Measurements from ENCODE around the gene UXT.

UXT gene

DNA sequence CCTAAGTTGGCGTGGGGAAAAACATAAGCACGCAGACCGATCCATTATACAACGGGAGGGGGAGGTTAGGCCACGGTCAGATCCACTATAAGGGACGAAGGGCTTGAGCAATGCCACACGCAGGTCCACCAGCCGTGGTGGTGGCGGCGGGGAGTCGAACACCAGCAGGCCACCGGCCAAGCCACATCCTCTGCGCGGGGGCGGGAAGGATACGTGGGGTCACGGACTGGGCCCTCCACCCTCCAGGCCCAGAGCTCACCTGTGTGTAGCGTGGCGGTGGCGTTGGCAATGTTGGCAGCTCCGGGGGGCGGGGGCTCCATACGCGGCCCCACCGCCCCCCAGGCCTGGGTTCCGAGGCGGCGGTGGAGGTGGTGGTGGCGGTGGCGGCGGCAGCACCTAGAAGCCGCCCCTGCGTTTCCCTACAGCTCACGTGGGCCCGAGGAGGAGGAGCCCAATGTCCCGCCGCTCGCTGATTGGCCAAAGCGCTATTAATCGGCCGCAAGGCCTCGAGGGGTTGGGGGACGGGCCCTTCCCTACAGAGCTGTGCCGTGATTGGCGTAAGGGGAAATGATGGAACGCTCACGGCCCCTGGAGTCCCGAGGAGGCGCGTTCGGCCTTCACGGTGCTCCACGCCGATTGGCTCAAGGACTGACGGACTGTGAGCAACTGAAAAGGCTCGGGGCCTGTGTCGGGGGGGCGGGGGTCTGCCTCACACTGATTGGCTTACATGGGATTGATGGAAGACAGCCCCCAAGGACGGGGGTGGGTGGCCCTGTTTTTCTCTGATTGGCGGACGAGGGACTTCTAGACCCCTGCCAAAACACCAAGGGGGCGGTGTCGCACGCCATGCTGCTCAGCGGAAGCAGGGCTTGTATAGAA, 8.6 kb downstream of the UXT start, which contains the start of gene ELK1 (continued):
- TF ChIP-seq, protein P1, sequence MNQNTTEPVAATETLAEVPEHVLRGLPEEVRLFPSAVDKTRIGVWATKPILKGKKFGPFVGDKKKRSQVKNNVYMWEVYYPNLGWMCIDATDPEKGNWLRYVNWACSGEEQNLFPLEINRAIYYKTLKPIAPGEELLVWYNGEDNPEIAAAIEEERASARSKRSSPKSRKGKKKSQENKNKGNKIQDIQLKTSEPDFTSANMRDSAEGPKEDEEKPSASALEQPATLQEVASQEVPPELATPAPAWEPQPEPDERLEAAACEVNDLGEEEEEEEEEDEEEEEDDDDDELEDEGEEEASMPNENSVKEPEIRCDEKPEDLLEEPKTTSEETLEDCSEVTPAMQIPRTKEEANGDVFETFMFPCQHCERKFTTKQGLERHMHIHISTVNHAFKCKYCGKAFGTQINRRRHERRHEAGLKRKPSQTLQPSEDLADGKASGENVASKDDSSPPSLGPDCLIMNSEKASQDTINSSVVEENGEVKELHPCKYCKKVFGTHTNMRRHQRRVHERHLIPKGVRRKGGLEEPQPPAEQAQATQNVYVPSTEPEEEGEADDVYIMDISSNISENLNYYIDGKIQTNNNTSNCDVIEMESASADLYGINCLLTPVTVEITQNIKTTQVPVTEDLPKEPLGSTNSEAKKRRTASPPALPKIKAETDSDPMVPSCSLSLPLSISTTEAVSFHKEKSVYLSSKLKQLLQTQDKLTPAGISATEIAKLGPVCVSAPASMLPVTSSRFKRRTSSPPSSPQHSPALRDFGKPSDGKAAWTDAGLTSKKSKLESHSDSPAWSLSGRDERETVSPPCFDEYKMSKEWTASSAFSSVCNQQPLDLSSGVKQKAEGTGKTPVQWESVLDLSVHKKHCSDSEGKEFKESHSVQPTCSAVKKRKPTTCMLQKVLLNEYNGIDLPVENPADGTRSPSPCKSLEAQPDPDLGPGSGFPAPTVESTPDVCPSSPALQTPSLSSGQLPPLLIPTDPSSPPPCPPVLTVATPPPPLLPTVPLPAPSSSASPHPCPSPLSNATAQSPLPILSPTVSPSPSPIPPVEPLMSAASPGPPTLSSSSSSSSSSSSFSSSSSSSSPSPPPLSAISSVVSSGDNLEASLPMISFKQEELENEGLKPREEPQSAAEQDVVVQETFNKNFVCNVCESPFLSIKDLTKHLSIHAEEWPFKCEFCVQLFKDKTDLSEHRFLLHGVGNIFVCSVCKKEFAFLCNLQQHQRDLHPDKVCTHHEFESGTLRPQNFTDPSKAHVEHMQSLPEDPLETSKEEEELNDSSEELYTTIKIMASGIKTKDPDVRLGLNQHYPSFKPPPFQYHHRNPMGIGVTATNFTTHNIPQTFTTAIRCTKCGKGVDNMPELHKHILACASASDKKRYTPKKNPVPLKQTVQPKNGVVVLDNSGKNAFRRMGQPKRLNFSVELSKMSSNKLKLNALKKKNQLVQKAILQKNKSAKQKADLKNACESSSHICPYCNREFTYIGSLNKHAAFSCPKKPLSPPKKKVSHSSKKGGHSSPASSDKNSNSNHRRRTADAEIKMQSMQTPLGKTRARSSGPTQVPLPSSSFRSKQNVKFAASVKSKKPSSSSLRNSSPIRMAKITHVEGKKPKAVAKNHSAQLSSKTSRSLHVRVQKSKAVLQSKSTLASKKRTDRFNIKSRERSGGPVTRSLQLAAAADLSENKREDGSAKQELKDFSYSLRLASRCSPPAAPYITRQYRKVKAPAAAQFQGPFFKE (tag by site-specific recombination; IDR thresholded peaks at IDR 0.05; ENCODE audit: borderline replicate concordance), result no peak
- TF ChIP-seq, protein P2, sequence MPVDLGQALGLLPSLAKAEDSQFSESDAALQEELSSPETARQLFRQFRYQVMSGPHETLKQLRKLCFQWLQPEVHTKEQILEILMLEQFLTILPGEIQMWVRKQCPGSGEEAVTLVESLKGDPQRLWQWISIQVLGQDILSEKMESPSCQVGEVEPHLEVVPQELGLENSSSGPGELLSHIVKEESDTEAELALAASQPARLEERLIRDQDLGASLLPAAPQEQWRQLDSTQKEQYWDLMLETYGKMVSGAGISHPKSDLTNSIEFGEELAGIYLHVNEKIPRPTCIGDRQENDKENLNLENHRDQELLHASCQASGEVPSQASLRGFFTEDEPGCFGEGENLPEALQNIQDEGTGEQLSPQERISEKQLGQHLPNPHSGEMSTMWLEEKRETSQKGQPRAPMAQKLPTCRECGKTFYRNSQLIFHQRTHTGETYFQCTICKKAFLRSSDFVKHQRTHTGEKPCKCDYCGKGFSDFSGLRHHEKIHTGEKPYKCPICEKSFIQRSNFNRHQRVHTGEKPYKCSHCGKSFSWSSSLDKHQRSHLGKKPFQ (tag by site-specific recombination; IDR thresholded peaks at IDR 0.05), result no peak
- TF ChIP-seq ZNF677 (tag by site-specific recombination; IDR thresholded peaks at IDR 0.05) (no peak), ZNF561 (tag by site-specific recombination; IDR thresholded peaks at IDR 0.05; ENCODE audit: borderline replicate concordance) (no peak), ZNF24 (tag by site-specific recombination; IDR thresholded peaks at IDR 0.05) (no peak), ZNF184 (tag by site-specific recombination; IDR thresholded peaks at IDR 0.05) (no peak), ZNF391 (tag by site-specific recombination; IDR thresholded peaks at IDR 0.05; ENCODE audit: borderline replicate concordance, low read depth) (peak; percentile 59; the same call in 1 of the 2 replicates), BCL11A (tag by site-specific recombination; IDR thresholded peaks at IDR 0.05; ENCODE audit: low read depth) (no peak), ZNF521 (tag by site-specific recombination; IDR thresholded peaks at IDR 0.05) (no peak), ZNF132 (tag by site-specific recombination; IDR thresholded peaks at IDR 0.05; ENCODE audit: borderline replicate concordance) (no peak), ZNF416 (tag by site-specific recombination; IDR thresholded peaks at IDR 0.05) (no peak), TCF7L2 (IDR thresholded peaks at IDR 0.05; ENCODE audit: borderline replicate concordance, low read depth, low read length) (no peak), ZNF596 (tag by site-specific recombination; IDR thresholded peaks at IDR 0.05) (no peak), BCL11B (tag by site-specific recombination; IDR thresholded peaks at IDR 0.05; ENCODE audit: low read depth) (no peak), ZNF530 (tag by site-specific recombination; IDR thresholded peaks at IDR 0.05; ENCODE audit: low read depth) (no peak), ZNF585B (tag by site-specific recombination; IDR thresholded peaks at IDR 0.05) (no peak), YY1 (tag by site-specific recombination; IDR thresholded peaks at IDR 0.05) (0 out of 2 replicates have a peak, but pooled peaks have one; percentile 38), ZNF221 (tag by site-specific recombination; IDR thresholded peaks at IDR 0.05; ENCODE audit: borderline replicate concordance) (no peak), ZNF624 (tag by site-specific recombination; IDR thresholded peaks at IDR 0.05) (no peak), ZNF654 (tag by site-specific recombination; IDR thresholded peaks at IDR 0.05; ENCODE audit: low read depth) (no peak), ZNF785 (tag by site-specific recombination; IDR thresholded peaks at IDR 0.05) (no peak), ZNF292 (tag by site-specific recombination; IDR thresholded peaks at IDR 0.05; ENCODE audit: borderline replicate concordance, low read depth) (no peak), ZNF776 (tag by site-specific recombination; IDR thresholded peaks at IDR 0.05; ENCODE audit: borderline replicate concordance) (no peak)
- TF ChIP-seq, protein P3, sequence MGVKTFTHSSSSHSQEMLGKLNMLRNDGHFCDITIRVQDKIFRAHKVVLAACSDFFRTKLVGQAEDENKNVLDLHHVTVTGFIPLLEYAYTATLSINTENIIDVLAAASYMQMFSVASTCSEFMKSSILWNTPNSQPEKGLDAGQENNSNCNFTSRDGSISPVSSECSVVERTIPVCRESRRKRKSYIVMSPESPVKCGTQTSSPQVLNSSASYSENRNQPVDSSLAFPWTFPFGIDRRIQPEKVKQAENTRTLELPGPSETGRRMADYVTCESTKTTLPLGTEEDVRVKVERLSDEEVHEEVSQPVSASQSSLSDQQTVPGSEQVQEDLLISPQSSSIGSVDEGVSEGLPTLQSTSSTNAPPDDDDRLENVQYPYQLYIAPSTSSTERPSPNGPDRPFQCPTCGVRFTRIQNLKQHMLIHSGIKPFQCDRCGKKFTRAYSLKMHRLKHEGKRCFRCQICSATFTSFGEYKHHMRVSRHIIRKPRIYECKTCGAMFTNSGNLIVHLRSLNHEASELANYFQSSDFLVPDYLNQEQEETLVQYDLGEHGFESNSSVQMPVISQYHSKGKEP (tag by site-specific recombination; IDR thresholded peaks at IDR 0.05), result no peak
- TF ChIP-seq, protein P4, sequence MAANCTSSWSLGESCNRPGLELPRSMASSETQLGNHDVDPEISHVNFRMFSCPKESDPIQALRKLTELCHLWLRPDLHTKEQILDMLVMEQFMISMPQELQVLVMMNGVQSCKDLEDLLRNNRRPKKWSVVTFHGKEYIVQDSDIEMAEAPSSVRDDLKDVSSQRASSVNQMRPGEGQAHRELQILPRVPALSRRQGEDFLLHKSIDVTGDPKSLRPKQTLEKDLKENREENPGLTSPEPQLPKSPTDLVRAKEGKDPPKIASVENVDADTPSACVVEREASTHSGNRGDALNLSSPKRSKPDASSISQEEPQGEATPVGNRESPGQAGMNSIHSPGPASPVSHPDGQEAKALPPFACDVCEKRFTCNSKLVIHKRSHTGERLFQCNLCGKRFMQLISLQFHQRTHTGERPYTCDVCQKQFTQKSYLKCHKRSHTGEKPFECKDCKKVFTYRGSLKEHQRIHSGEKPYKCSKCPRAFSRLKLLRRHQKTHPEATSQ (tag by site-specific recombination; IDR thresholded peaks at IDR 0.05), result no peak
- TF ChIP-seq, protein P5, sequence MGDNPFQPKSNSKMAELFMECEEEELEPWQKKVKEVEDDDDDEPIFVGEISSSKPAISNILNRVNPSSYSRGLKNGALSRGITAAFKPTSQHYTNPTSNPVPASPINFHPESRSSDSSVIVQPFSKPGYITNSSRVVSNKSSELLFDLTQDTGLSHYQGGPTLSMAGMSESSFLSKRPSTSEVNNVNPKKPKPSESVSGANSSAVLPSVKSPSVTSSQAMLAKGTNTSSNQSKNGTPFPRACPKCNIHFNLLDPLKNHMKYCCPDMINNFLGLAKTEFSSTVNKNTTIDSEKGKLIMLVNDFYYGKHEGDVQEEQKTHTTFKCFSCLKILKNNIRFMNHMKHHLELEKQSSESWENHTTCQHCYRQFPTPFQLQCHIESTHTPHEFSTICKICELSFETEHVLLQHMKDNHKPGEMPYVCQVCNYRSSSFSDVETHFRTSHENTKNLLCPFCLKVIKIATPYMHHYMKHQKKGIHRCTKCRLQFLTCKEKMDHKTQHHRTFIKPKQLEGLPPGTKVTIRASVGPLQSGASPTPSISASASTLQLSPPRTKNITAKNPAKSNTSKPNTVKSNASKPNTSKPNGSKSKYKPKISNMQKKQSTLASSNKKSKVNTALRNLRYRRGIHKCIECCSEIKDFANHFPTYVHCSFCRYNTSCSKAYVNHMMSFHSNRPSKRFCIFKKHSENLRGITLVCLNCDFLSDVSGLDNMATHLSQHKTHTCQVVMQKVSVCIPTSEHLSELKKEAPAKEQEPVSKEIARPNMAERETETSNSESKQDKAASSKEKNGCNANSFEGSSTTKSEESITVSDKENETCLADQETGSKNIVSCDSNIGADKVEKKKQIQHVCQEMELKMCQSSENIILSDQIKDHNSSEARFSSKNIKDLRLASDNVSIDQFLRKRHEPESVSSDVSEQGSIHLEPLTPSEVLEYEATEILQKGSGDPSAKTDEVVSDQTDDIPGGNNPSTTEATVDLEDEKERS (tag by site-specific recombination; IDR thresholded peaks at IDR 0.05), result no peak
